UCSD-AML1 (cell line): ENCODE measurements around the gene KCTD3.
A peak's percentile ranks its signal among the peaks of the same experiment; 100 is the strongest.

Experiments
- DNase-seq: peaks from one replicate; lab custom pipeline; 2025; ENCODE audit not compliant: unreplicated experiment; lab: John Stamatoyannopoulos, UW

The KCTD3 gene

DNA sequence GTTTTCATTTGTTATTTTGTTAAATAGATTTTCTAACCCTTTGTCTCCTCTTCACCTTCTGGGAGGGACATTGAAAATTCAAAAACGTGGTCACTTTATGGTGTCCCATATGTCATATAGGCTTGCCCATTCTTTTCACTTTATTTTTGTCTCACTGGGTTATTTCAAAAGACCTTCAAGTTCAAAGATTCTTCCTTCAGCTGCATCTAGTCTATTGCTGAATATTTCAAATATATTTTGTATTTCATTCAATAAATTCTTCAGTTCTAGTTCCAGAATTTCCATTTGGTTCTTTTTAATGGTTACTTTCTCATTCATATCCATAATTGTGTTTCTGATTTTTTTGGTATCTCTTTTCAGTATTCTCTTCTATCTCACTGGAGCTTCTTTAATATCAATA lies 11.6 kb upstream of the KCTD3 start:
- no peak for DNase-seq

DNA sequence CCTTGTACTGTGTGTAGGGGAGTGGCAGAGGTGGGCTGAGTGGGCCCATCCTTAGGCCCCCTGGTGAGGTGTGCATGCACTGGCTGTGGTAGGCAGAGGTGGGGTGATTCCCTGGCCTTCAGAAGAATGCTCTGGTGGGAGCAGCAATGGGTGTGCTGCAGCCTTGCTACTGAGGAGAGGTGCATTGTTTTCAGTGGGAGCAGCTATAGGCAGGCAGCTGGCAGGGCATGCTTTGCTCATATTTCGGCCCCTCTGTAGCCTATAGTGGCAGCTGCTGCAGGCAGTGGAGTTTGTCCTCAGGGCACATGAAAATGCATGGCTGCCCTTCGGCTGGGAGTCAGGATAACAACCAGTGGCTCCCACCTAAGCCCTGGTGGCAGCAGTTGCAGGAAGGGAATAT lies 10.1 kb upstream of the KCTD3 start:
- DNase-seq, result no peak

DNA sequence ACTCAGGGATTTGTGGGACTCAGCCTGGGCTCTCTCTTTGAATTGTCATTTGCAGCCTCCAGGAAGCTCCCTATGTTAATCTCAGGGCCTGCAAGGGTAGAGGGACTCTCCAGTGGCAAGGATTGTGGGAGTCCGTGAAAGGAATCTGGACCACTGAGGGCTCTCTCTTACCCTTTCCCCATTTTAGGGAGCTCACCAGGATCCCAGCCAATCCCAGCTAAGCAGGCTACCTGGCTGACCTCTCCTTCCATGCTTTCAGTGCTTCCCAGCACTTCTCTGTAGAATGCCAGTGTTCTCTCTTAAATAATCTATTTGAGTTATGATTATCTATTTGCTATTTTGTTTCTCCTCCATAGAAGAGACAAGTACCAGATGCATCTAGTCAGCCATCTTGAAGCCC lies 9.6 kb upstream of the KCTD3 start:
- DNase-seq, result no peak

DNA sequence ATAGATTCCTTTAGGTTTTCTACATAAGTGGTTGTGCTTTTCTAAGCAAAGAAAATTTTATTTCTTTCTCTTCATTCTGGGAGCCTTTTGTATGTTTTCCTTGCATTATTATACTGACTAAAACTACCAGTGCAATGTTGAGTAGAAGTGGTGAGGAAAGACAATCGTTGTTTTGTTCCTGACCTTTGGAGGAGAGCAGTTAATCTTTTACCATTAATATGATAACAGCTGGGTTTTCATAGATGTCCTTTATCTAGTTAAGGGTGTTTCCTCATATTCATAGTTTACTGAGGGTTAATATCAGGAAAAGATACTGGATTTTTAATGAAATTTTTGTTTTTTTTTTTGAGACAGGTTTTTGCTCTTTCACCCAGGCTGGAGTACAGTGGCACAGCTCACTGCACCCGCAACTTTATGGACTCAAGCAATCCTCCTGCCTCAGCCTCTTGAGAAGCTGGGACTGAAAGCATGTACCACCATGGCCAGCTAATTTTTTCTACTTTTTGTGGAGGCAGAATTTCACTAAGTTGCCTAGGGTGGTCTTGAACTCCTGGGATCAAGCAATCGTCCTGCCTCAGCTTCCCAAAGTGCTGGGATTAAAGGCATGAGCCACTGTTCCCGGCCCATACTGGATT lies 9.0 kb upstream of the KCTD3 start:
- no peak for DNase-seq

DNA sequence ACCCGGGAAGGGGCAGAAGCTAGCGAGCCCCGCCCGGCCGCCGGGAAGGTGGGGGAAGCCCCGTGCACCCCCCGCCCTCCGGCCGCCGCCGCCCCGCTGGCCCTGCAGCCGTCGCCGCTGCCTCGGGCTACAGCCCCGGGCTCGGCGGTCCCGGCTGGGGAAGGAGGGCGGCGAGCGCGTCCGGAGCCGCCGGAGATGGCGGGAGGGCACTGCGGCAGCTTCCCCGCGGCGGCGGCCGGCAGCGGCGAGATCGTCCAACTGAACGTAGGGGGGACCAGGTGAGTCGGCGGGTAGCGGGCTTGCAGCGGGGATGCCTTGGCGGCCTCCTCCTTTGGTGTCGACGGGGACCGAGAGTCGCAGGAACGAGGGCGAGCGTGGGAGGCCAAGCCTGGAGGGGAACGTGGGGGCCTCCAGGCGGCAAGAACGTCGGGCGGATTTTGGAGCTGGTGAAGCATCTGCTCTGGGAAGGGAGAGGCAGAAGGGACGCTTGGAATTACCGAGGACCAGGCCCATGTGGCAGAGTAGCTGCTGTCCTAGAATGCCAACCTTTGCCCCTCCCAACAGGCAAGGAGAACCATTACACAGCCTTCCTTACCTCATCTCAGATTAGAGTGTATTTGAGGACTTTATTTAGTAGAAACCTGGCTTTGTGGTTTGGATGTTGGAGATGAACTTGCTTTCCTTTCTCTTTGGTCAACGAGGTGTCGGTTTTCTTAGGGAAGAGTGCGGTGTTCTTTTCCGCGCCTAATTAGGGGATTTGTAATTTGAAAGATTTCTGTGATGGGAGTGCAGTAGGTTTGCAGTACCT lies 591 bp downstream of the KCTD3 start:
- DNase-seq, result peak; percentile 70

DNA sequence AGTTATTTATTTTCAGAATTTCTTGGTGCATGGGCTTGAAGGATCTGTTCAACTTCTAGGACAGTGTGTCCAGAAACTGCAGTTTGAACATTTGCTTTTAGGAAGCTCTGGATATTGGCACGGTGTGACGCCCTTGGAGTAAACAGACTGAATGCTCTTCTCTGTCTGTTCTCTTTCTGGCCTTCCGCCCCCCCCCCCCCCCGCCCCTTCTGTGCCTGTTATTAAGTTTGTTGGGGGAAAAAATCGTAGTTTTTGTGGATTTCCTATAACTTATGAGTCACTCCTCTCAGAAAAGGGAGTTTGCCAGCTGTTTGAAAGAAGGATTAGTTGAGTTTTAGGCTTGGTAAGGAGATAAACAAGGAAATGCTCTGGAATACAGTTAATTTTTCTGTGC lies 1.2 kb downstream of the KCTD3 start:
- DNase-seq, result peak; percentile 11

DNA sequence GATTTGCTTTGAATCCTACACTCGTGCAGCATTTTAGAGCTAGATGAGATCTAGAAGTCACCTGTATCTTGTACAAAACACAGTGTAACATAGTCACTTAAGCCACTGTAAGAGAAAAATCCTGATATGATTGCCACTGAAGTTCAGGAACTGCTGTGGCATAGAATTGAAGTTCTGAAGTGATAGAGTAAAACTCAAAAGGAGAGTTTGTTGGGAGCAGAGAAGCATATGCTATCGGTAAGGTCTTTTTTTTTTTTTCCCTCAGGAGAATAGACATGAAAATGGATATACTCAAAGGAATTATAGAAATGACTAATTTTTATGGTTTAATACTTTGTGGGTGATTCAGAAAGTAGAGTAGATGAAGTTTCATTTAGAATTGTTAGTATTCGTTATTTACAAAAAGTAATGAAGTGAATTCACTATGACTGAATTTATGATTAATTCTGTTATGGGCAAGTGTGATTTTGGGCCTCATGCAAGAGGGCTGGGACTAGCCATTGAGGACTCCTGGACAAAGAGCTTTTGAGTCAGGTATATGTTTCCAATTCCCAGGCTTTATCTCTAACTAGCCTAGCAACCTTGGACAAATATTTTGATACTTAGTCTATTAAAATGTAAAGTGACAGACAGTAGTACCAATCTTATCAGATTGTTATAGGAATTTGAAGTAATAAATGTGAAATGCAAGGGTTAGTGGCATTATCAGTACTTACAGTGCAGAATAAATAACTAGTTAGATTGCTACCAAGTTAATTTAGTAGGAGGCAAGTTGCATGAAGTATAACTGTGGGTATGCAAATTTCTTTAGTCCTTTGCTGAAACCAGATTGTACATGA lies 3.1 kb downstream of the KCTD3 start:
- DNase-seq, result no peak

DNA sequence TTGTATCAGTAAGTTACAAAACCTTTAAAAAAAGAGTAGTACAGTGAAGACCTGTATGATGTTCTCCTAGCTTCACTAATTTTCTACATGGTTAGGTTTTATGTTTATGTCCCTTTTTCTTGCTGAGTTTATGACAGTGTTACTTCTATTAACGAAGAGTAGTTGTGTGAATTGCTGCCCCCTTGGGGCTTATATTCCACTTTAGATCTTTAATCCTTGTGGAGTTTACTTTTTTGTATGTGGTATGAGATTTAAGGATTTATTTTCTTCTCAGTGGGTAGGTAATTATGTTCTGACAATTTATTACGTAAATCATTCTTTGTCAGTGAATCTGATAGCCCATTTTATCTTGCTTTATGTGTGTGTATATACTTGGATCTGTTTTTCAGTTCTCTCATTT lies 14.8 kb downstream of the KCTD3 start:
- DNase-seq, result no peak

DNA sequence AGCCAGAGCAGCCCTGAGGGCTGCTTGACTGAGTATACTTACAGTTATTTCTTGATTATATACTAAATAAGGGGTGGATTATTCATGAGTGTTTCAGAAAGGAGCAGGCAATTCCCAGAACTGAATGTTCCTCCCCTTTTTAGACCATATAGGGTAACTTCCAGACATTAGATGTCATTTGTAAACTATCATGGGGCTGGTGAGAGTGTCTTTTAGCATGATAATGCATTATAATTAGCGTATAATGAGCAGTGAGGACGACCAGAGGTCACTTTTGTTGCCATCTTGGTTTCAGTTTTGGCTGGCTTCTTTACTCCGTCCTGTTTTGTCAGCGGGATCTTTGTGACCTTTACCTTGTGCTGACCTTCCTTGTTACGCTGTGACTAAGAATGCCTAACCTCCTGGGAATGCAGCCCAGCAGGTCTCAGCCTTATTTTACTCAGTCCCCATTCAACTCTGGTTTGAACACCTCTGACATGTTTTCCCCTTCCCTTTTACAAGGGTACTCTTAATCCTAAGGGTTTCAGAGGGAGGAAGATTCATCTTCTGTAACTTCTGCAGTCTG lies 16.2 kb downstream of the KCTD3 start:
- DNase-seq, result no peak

DNA sequence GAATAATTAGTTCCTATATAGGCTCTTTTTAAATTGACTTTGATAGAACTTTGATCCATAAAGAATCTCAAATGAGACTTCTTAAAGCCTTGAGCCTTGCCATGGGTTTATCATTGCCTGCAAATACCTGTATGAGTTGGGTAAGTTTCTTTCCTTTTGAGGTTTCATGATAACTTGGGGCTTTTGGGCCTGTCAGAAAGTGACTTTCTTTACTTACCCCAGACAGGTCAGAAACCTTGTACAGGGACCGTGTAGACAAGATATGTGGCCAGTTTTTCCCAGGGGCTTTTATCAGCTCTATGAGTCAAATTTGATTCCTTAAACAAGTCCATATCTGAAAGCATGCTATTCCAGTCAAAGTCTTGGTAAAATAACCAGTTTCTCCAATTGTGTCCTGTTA lies 17.3 kb downstream of the KCTD3 start:
- DNase-seq, result no peak

DNA sequence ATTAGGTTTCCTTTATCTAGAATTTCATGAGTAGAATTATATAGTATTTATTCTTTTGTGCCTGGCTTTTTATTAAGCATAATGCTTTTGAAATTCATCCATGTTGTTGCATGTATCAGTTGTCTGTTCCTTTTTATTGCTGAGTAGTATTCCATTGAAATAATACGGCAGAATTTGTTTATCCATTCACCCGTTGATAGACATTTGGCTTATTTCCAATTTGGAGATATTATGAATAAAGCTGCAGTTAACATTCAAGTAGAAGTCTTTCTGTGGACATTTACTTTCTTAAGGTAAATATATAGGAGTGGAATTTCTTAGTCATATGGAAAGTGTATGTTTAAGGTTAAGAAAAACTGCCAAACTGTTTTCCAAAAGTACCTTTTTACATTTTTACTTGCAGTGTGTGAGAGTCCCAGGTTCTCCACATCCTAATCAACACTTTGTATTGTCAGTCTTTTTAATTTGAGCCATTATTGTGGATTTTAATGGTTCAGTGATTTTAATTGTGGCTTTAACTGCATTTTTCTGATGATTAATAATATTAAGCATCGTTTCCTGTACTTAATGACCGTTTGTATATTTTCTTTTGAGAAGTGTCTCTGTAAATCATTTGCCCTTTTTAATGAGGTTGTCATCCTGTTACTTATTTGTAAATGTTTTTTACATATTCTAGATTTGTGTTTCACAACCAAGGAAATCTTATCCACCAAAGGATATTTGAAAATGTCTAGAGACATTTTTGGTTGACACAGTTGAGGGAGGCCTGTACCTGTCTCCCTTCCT lies 22.7 kb downstream of the KCTD3 start:
- no peak for DNase-seq

DNA sequence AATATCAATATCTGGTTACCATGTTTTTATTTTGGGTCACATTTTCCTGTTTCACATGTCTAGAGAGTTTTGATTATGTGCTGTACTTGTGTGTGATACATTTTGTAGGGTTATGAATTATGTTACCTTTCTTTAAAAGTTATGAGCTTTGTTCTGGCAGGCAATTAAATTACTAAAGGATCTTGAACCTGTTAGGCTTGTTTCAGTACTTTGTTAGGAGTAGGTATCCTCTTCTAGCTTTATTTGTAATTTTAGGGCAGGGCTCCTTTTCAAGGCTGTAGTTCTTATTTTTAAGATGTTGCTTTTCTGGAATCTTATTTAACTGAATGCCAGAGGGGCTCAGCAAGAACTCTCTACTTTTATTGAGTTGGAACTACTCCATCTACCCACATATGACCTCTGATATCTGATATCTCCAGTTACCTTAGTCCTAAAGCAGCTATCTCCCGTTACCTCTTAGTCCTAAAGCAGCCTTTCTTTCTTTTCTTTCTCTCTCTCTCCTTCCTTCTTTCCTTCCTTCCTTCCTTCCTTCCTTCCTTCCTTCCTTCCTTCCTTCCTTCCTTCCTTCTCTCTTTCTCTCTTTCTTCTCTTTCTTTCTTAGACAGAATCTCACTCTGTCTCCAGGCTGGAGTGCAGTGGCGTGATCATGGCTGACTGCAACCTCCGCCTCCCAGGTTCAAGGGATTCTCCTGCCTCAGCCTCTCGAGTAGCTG lies 23.8 kb downstream of the KCTD3 start:
- no peak for DNase-seq

DNA sequence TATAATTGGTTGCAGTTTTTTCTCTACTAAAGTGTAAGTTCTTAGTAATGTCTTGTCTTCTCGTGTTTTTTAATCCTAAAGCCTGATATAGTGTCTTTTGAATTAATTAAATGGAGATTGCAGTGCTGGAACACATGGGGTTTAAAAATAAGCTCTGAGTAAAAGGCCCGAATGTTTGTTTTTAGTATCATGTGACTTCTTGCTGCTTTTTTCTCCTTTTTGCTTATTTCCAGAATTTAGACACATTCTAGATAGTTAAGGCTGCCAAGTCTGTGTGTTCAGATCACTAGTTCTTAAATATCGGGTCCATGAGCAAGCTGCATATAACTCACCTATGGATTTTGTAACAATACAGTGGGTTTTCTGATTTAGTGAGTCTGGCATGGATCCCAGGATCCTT lies 27.5 kb downstream of the KCTD3 start:
- no peak for DNase-seq

DNA sequence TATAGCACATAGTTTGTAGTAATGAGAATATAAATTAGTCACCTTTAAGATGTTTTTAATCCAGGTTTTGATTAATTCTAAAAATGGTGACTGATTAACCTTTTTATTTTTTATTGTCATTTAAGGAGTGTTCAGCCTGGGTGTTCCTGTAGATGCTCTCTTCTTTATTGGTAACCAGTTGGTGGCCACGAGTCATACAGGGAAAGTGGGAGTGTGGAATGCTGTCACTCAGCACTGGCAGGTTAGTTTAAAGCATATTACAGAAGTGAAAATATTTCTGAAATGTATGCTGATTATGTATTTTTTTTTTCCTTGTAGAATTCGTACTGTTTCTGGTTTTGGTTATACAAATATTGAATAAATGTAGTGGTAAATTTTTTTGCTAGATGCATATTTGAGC lies 28.1 kb downstream of the KCTD3 start:
- DNase-seq, result no peak

DNA sequence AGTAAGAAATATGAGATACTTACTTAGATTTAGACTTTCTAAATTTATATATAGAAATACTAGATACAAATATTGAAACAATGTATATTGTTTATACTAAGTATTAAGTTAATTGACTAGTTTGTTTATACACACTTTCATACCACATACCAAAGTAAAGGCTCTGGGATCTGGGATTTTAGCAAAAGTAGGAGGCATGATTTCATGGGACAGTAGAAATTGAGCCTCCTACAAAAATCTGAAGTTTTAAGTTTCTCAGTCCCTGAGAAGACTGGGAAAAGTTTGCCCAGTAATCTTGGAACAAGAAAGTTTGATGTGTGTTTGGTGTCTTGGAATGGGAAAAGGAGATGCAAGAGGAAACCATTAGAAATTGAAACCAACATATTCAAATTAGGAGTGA lies 30.9 kb downstream of the KCTD3 start:
- no peak for DNase-seq

DNA sequence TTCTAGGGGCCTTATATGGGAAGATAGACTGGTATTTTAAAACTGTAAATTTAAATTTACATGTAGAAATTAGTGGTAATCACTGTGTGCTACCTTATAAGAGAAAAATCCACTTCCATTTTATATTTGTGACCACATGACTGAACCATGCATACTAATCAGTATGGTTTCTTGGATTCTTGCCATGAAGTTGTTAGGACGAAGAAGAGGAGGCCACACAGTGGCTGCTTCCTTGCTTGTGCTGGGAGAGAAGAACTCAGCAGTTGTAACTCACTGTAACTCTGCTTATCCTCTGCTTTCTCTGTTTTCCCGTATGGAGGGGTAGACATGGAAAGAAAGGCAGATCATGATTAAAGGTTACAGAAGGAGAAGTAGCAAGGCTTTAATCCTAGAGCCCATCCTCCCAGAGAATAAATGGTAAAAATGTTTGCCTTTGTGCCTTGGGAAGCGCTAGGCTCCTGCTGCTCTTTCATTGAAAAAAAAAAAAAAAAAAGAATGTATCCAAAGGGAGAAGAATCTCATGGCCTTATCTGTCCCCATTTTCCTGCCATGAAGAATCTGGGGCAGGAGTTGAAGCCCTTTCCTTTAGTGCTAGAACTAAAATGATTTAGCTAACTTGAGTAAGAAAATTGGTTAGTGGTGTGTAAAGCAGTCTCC lies 32.4 kb downstream of the KCTD3 start:
- DNase-seq, result no peak

DNA sequence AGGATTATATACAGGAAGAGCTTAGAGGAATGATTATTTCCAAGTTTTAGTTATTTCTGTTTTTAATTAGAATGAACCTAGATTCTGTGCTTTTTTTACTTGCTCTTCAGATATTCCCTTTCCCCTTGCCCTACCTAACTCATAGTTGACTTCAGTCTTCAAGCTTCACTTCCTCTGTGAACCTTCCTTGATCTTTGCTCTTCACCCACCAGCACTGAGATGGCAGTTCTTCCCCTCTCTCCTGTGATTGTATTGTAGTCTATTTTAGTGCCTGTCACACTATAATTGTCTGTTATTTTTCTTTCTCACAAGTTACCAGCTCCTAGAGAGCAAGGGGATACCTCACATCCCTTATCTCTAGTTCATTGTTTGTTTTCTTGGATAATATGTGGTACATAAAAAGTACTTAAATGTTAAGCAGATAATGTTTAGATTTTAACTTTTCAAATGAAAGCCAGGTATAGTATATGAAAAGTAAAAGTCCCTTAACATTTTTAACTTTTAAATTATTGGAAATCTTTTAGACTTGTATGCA lies 33.2 kb downstream of the KCTD3 start:
- DNase-seq, result no peak

DNA sequence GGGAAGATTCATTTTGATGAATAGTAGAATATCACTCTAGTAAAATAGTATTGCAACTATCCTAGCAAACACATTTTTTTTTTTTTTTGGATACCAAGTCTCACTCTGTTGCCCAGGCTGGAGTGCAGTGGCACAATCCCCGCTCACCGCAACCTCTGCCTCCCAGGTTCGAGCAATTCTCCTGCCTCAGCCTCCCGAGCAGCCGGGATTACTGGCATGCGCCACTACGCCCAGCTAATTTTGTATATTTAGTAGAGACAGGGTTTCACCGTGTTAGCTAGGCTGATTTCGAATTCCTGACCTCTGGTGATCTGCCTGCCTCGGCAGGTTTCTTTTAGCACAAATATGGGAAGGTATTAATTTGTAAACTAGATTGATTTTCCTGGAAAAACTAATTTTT lies 33.8 kb downstream of the KCTD3 start:
- DNase-seq, result no peak

DNA sequence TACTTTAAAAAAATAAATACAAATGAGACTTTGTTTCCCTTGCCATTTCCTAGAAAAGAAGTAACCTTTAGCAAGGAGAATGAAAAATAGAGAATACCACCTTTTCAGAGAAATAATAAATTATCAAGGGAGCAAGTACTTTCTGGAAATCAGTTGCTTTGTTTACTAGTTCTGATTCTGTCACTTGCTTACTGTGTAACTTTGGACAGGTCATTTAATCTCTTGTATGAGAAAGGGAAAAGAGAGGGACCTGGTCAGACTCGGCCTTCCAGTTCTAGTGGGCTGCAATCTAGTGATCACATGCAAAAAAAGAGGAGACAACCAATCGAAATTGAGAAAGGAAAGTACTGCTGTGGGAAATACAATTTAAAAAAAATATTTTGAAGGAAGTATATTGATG lies 34.2 kb downstream of the KCTD3 start:
- DNase-seq, result no peak
